GM12865 (cell line): ENCODE data around the gene ITPRIP.

ENCODE experiments used
- DNase-seq: peaks from one replicate; pipeline ENCODE4 v3.0.0; 2010; ENCODE audit warnings: low read depth
- H3K4me3 ChIP-seq: 2 replicates; pipeline ENCODE4 v1.5.1; 2011; ENCODE audit warnings: mild to moderate bottlenecking, low read depth, low read length, control low read depth
- CTCF ChIP-seq: IDR thresholded peaks from 2 replicates; pipeline ENCODE4 v1.5.1; 2011; ENCODE audit warnings: low read length, control low read depth, low read depth, inconsistent platforms; ENCODE audit not compliant: insufficient read depth; ENCODE audit errors: missing control alignments

Gene ITPRIP

GRCh38 chr10:104279550-104280259 lies 58.6 kb downstream of the ITPRIP start:
- H3K4me3 ChIP-seq: no peak overlapping the region
- TF ChIP-seq CTCF: no peak
- no peak for DNase-seq

- no peak overlapping the region for H3K4me3 ChIP-seq
- no peak for TF ChIP-seq CTCF
- no peak for DNase-seq
Measured at GRCh38 chr10:104277785-104278184, 60.5 kb downstream of the ITPRIP start.

- DNase-seq: no peak
- no peak for TF ChIP-seq CTCF
- H3K4me3 ChIP-seq: no peak overlapping the region
Measured at GRCh38 chr10:104276192-104276591, 62.1 kb downstream of the ITPRIP start.

GRCh38 chr10:104274762-104275721 lies 63.2 kb downstream of the ITPRIP start:
- DNase-seq: peak; percentile 42
- TF ChIP-seq CTCF: peak; percentile 85
- no peak overlapping the region for H3K4me3 ChIP-seq

- DNase-seq: no peak
- no peak for TF ChIP-seq CTCF
- H3K4me3 ChIP-seq: no peak overlapping the region
Measured at GRCh38 chr10:104273899-104274575, 64.2 kb downstream of the ITPRIP start.

- TF ChIP-seq CTCF: no peak
- no peak overlapping the region for H3K4me3 ChIP-seq
- no peak for DNase-seq
Measured at GRCh38 chr10:104273286-104273685, 65.0 kb downstream of the ITPRIP start.
